ENCODE data around the gene GARIN6.
"Not testable (repeated sequence)": the region's sequence is repeated elsewhere in the genome, so short reads cannot be mapped to it uniquely, and the experiment has no call there.

Gene GARIN6

DNA sequence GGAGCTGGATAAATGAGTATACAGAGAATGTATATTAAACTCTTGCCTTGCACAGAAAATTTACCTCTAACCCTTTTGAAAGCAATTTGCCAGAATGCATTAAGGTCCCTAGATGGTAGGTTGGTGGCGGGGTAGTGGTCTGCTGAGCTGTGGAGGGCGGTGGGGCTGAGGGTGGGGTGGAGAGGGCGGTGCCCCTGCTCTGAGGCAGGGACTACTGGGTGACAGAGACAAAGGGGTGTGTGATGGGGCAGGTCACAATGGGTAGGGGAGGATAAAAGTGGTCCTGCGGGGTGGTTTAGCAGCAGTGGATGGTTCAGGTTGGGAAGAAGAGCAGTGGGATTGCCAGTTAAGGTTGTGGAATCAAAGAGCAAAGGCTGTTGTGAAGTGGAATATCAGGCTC is at the start of gene GARIN6:
TSS of gene GARIN6 (plus strand) at position 301 of the 400 bp plus-strand sequence. CDS start 422 bp downstream, outside the sequence.
- Mint-ChIP-seq H3K36me3 (ENCODE audit: low read depth) (no peaks in the 10 kb centered on the region), H3K27ac (no peak within 1 kb of the TSS), H3K4me1 (ENCODE audit: low read depth) (no peaks in the 10 kb centered on the region), H3K9me3 (no peaks in the 10 kb centered on the region), H3K4me3 (no peak within 1 kb of the TSS), H3K27me3 (ENCODE audit: low read depth) (no peaks in the 10 kb centered on the region)
- DNase-seq (ENCODE audit: low spot score): no peak

DNA sequence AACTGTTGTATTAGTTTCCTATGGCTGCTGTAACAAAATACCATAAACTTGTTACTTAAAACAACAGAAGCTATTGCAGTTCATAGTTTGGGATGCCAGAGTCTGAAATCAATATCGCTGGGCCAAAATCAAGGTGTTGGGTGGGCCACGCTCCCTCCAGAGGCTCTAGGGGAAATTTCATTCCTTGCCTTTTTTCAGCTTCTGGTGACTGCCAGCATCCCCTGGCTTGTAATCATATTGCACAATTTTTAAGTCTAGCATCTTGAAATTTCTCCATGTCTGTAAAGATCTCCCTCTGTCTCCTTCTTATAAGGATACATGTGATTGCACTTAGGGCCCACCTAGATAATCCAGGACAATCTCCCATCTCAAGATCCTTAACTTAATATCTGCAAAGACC is 48.8 kb upstream of the GARIN6 start:
- no peaks in the 10 kb centered on the region for H3K36me3 Mint-ChIP-seq (ENCODE audit: low read depth)
- H3K9me3 Mint-ChIP-seq: no peaks in the 10 kb centered on the region
- DNase-seq (ENCODE audit: low spot score): no peak
- H3K27ac Mint-ChIP-seq: no peak overlapping the region
- no peak overlapping the region for H3K4me3 Mint-ChIP-seq
- H3K4me1 Mint-ChIP-seq (ENCODE audit: low read depth): no peaks in the 10 kb centered on the region
- H3K27me3 Mint-ChIP-seq (ENCODE audit: low read depth): no peaks in the 10 kb centered on the region

DNA sequence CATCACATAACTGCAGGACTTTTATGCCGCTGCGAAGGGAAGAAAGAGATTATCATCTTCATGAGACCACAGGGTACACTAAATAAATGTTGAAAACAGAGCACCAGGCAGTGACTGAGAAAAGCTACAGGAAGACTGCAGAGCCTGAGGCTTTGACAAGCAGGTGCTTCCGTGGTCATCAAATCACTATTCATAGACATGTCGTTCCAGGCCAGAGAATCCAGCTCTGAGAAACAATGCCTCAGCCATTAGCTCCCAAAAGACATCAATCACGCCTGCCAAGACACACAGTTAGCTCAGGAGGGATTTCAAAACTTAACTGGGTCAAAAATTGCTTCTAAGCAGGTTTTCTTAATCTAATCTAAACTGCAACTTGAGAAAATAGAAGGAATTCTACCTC is 47.2 kb upstream of the GARIN6 start:
- no peak for DNase-seq (ENCODE audit: low spot score)
- H3K4me1 Mint-ChIP-seq (ENCODE audit: low read depth): no peaks in the 10 kb centered on the region

DNA sequence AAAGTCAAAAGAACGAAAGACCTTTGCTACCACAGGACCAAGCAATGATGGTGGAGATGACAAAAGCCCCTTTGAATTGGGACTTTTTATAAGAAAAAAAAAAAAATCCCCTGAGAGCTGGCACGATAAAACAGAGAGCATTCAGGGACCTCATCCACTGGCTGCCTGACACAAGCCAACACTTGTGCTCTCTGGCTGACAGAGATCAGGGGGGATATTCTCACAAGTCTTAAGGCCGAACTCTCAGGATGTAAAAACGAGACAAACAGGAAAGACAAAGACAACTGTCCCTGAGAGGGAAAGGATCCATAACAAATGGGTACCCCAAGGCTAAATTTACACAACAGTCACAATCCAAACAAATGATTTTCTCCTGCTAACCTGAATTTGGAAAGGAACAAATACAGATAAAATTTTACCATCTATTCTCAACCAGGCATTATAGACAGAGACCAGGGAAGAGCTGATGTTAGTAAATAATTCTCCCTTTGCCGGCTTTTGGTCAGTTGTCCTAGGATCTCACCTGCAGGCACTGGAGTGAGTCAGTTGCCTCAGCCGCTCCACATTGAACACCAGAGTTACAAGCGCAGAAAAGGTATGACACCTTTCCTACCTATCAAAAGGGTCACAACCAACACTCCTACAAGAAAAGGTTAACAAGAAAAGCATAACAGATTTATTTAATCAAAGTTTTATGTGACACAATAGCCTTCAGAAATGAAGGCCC is 37.9 kb upstream of the GARIN6 start:
- no peak for DNase-seq (ENCODE audit: low spot score)
- Mint-ChIP-seq H3K4me3 (no peak overlapping the region), H3K27me3 (ENCODE audit: low read depth) (no peaks in the 10 kb centered on the region), H3K27ac (no peak overlapping the region), H3K4me1 (ENCODE audit: low read depth) (no peaks in the 10 kb centered on the region), H3K9me3 (no peaks in the 10 kb centered on the region), H3K36me3 (ENCODE audit: low read depth) (no peaks in the 10 kb centered on the region)

More for the DNA sequence above, 47.2 kb upstream of the GARIN6 start:
- H3K36me3 Mint-ChIP-seq (ENCODE audit: low read depth): no peaks in the 10 kb centered on the region
- H3K27ac Mint-ChIP-seq: no peak overlapping the region
- H3K9me3 Mint-ChIP-seq: no peaks in the 10 kb centered on the region
- H3K4me3 Mint-ChIP-seq: no peak overlapping the region
- H3K27me3 Mint-ChIP-seq (ENCODE audit: low read depth): no peaks in the 10 kb centered on the region

DNA sequence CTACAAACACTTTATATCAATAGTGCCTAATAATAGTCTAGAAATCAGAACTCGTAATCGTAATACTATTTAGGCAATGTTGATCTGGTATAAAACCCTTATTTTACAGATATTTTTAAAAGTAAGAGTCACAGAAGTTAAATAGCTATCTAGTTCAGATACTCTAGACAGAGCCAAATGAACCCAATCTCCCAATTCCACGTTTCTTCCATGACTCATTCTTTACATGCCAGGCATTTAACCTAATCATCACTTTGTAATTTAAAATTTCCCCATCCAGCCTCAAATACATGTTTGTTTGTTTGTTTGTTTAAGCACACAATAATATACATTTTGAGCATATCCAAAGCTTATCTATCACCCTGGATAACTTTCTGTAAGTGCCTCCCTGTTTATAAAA is 36.4 kb upstream of the GARIN6 start:
- no peak overlapping the region for H3K4me3 Mint-ChIP-seq
- no peaks in the 10 kb centered on the region for H3K36me3 Mint-ChIP-seq (ENCODE audit: low read depth)
- DNase-seq (ENCODE audit: low spot score): no peak
- H3K4me1 Mint-ChIP-seq (ENCODE audit: low read depth): no peaks in the 10 kb centered on the region
- no peaks in the 10 kb centered on the region for H3K9me3 Mint-ChIP-seq
- H3K27ac Mint-ChIP-seq: no peak overlapping the region
- H3K27me3 Mint-ChIP-seq (ENCODE audit: low read depth): no peaks in the 10 kb centered on the region

DNA sequence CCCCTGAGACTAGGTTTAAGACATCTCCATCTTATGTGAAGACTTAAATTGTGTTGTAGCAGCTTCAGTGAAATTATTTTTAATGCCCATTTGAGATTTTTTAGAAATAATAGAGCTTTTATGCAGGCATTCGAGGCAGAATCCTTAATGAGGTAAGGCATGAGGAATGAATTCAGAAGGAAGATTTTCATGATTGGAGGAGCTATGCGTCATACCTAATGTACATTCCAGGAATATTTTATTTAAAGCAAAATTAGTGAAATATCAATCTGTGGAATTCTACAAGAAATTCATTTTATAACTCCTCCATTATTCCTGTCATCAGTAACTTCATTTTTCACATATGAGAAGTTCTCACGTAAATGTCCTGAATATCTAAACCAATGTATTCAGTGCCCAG is 36.0 kb upstream of the GARIN6 start:
- Mint-ChIP-seq H3K4me3 (no peak overlapping the region), H3K9me3 (no peaks in the 10 kb centered on the region), H3K27me3 (ENCODE audit: low read depth) (no peaks in the 10 kb centered on the region), H3K36me3 (ENCODE audit: low read depth) (no peaks in the 10 kb centered on the region), H3K4me1 (ENCODE audit: low read depth) (no peaks in the 10 kb centered on the region), H3K27ac (no peak overlapping the region)
- no peak for DNase-seq (ENCODE audit: low spot score)

DNA sequence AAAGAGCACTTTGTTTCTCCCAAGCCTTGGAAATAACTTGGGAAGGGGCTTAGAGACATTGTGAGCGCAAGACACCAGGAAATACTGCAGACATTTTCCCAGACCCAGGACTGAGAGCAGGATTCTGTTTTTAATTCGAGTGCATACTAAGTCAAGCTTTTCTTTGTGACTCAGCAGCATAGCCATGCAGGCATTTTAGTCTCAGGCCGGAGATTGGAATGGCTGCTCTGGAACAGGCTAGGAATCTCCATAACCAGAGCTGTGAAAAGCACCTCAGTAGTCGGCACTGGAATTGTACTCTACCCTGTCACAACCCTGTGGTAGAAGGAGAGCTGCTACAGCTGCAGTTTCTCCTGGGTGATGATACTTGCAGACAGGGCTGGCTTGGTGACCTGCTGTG is 28.9 kb upstream of the GARIN6 start:
- Mint-ChIP-seq H3K27me3 (ENCODE audit: low read depth) (no peaks in the 10 kb centered on the region), H3K4me3 (no peak overlapping the region), H3K27ac (no peak overlapping the region), H3K9me3 (no peaks in the 10 kb centered on the region), H3K36me3 (ENCODE audit: low read depth) (no peaks in the 10 kb centered on the region), H3K4me1 (ENCODE audit: low read depth) (no peaks in the 10 kb centered on the region)
- no peak for DNase-seq (ENCODE audit: low spot score)

DNA sequence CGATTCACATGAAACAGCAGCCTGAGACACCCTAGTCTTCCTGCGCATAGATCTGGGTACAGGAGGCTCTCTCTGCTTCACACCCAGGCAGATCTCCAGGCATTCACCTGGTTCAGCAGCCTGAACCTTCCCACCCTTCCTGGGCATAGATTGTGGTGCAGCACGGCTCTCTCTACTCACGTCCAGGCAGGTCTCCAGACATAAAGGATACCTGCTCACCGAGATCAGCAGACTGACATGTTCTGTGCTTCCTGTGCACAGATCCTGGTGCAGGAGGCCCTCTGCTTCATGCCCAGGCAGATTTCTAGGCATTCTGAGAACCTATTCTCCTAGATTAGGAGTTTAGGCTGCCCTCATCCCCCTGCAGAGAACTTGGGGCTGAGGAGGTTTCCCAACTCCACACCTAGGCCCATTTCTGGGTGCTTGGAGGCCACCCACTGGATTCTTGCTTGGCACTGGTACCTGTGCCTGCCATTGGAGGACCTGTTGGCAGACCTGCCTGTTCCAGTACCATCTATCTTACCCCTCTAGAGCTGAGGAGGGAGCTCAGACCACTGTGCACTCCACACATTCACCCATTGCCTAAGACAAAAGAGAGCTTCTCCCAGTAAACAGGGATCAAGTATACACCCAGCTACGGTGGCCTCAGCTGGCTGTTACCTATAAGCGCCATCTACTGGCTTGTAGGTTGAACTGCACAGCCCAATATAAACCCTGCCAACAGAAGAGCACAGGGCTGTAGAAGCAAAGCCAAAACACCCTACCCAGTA is 28.0 kb upstream of the GARIN6 start:
- H3K27ac Mint-ChIP-seq: no peak overlapping the region
- H3K4me1 Mint-ChIP-seq (ENCODE audit: low read depth): no peaks in the 10 kb centered on the region
- no peaks in the 10 kb centered on the region for H3K36me3 Mint-ChIP-seq (ENCODE audit: low read depth)
- no peaks in the 10 kb centered on the region for H3K27me3 Mint-ChIP-seq (ENCODE audit: low read depth)
- DNase-seq (ENCODE audit: low spot score): no peak
- H3K4me3 Mint-ChIP-seq: no peak overlapping the region
- no peaks in the 10 kb centered on the region for H3K9me3 Mint-ChIP-seq

DNA sequence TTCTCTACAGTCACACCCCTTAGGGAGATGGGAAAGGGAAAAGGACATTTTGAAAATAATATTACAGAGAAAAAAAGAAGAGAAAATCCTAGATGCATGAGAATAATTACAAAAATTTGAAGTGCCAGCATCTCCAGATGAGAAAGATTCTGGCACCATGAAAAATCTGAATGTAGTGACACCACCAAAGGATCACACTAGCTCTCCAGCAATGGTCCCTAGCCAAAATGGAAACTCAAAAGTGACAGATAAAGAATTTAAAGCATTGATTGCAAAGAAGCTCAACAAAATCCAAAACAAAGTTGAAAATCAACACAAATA is 27.4 kb upstream of the GARIN6 start:
- H3K4me1 Mint-ChIP-seq (ENCODE audit: low read depth): no peaks in the 10 kb centered on the region
- H3K27me3 Mint-ChIP-seq (ENCODE audit: low read depth): no peaks in the 10 kb centered on the region
- H3K9me3 Mint-ChIP-seq: no peaks in the 10 kb centered on the region
- H3K27ac Mint-ChIP-seq: no peak overlapping the region
- H3K4me3 Mint-ChIP-seq: no peak overlapping the region
- no peak for DNase-seq (ENCODE audit: low spot score)
- H3K36me3 Mint-ChIP-seq (ENCODE audit: low read depth): no peaks in the 10 kb centered on the region

DNA sequence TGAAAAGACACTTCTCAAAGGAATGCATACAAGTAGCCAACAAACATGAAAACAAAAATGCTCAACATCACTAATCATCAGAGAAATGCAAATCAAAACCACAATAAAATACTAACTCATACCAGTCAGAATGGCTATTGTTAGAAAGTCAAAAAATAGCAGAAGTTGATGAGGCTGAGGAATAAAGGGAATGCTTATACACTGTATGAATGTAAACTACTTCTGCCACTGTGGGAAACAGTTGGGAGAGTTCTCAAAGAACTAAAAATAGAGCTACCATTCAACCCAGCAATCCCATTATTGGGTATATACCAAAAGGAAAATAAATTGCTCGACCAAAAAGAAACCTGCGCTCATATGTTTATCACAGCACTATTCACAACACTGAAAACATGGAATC is 23.0 kb upstream of the GARIN6 start:
- H3K4me3 Mint-ChIP-seq; H3K9me3 Mint-ChIP-seq; H3K27ac Mint-ChIP-seq; H3K27me3 Mint-ChIP-seq (ENCODE audit: low read depth); H3K4me1 Mint-ChIP-seq (ENCODE audit: low read depth); H3K36me3 Mint-ChIP-seq (ENCODE audit: low read depth); DNase-seq (ENCODE audit: low spot score): not testable (repeated sequence)

DNA sequence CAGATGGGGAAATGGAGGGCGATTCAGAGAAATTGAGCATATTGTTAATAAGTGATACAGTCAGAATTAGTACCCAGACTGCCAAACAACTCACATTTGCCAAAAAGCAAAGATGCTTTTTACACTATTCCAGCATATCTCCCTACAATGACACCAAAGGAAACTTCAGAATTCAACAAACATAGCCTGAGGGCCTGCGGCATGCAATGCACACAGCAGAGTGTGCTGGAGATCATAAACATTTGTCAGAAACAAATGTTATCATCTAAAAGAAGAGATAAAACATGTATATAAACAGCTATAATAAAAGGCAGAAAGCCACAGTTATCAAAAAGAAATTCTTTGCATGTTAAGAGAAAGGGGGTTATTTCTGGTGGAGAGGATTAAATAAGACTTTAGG is 20.1 kb upstream of the GARIN6 start:
- no peak for DNase-seq (ENCODE audit: low spot score)
- no peaks in the 10 kb centered on the region for H3K4me1 Mint-ChIP-seq (ENCODE audit: low read depth)
- no peak overlapping the region for H3K27ac Mint-ChIP-seq
- H3K36me3 Mint-ChIP-seq (ENCODE audit: low read depth): no peaks in the 10 kb centered on the region
- no peaks in the 10 kb centered on the region for H3K27me3 Mint-ChIP-seq (ENCODE audit: low read depth)
- no peak overlapping the region for H3K4me3 Mint-ChIP-seq
- H3K9me3 Mint-ChIP-seq: no peaks in the 10 kb centered on the region

DNA sequence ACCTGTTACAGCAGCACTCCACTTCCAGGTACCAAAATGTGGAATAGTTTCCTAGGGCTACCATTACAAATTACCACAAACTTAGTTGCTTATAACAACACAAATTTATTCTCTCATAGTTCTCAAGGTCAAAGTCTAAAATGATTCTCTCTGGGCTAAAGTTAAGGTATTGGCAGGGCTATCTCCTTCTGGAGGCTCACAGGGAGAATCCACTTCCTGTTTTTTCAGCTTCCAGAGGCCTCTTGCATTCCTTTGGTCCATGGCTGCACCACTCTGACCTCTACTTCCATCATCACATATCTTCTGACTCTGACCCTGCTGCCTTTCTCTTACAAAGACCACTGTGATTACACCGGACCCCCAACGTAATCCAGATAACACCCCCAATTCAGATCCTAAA is 2.9 kb upstream of the GARIN6 start:
- Mint-ChIP-seq H3K9me3 (no peaks in the 10 kb centered on the region), H3K4me3 (no peak overlapping the region), H3K4me1 (ENCODE audit: low read depth) (no peaks in the 10 kb centered on the region), H3K27ac (no peak overlapping the region), H3K27me3 (ENCODE audit: low read depth) (no peaks in the 10 kb centered on the region), H3K36me3 (ENCODE audit: low read depth) (no peaks in the 10 kb centered on the region)
- no peak for DNase-seq (ENCODE audit: low spot score)

DNA sequence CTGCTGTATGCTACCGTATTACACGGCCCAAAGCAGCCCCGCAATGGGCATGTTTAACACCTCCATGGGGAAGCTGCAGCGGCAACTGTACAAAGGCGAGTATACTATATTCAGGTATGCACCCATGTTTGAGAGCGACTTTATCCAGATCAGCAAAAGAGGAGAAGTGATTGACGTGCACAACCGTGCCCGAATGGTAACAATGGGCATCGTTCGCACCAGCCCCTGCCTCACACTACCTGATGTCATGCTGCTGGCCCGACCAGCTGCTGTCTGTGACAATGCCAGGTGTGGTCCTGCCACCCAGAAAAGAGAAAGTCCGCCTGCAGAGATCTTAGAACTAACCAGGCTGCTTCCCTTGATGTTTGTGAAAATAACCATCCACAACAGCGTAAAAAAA is 630 bp downstream of the GARIN6 start:
- Mint-ChIP-seq H3K27ac (no peak overlapping the region), H3K9me3 (no peaks in the 10 kb centered on the region), H3K4me3 (no peak overlapping the region), H3K4me1 (ENCODE audit: low read depth) (no peaks in the 10 kb centered on the region), H3K27me3 (ENCODE audit: low read depth) (no peaks in the 10 kb centered on the region), H3K36me3 (ENCODE audit: low read depth) (no peaks in the 10 kb centered on the region)
- DNase-seq (ENCODE audit: low spot score): no peak

DNA sequence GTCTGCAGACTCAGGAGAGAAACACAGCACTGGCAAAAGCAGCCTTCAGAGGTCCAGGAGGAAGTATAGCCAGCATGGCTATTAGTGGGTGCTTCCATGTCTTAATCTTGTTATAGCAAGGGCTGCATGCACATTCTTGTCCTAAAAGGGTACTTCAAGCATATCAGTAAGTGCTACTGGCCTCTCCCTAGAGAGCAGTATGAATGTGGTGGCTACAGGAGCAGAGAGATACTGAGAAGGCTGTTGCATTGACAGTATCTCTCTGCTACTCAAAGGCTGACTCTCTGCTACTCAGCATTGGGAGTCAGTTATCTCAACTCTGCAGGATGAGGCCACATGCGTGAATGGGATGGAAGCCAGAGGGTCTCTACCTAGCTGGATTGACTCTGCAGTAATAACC is 2.0 kb downstream of the GARIN6 start:
- no peak for DNase-seq (ENCODE audit: low spot score)
- Mint-ChIP-seq H3K27ac (no peak overlapping the region), H3K36me3 (ENCODE audit: low read depth) (no peaks in the 10 kb centered on the region), H3K4me1 (ENCODE audit: low read depth) (no peaks in the 10 kb centered on the region), H3K27me3 (ENCODE audit: low read depth) (no peaks in the 10 kb centered on the region), H3K4me3 (no peak overlapping the region), H3K9me3 (no peaks in the 10 kb centered on the region)

Data from T-helper 2 cell treated with Interferon-gamma antibody and Interleukin-4, amounts not matched to agents 5 μg/mL and 100 μg/mL, for 36 hours (primary cell).